RCC 7860 (cell line): ENCODE results near the gene KLB.
"Not testable (repeated sequence)": the region's sequence is repeated elsewhere in the genome, so short reads cannot be mapped to it uniquely, and the experiment has no call there.

Experiments
- DNase-seq: peaks from one replicate; pipeline ENCODE4 v3.0.0-alpha.2; 2015; ENCODE audit warnings: low spot score
- FAIRE-seq: peaks from 2 replicates; lab custom pipeline; 2012; peaks lifted over from hg19 to GRCh38; lab: Jason Lieb, UNC

KLB gene

GRCh38 chr4:39425297-39425696, 18.6 kb downstream of the KLB start:
- not testable (repeated sequence) for DNase-seq, FAIRE-seq

GRCh38 chr4:39426728-39427127, 20.0 kb downstream of the KLB start:
- DNase-seq (no peak), FAIRE-seq (no peak)

GRCh38 chr4:39427520-39428114, 20.9 kb downstream of the KLB start:
- DNase-seq: no peak
- no peak for FAIRE-seq

- FAIRE-seq: no peak
- no peak for DNase-seq
Observed at GRCh38 chr4:39429476-39430334, 23.0 kb downstream of the KLB start.

GRCh38 chr4:39433878-39434492, 27.3 kb downstream of the KLB start:
- FAIRE-seq (no peak), DNase-seq (no peak)

GRCh38 chr4:39435659-39436563, 29.2 kb downstream of the KLB start:
- DNase-seq (no peak), FAIRE-seq (no peak)

- DNase-seq (no peak), FAIRE-seq (no peak)
Observed at GRCh38 chr4:39441593-39441992, 34.9 kb downstream of the KLB start.

GRCh38 chr4:39442998-39443397, 36.3 kb downstream of the KLB start:
- DNase-seq: no peak
- no peak for FAIRE-seq

GRCh38 chr4:39446483-39446841, 39.7 kb downstream of the KLB start:
- DNase-seq: no peak

GRCh38 chr4:39446842-39447573, 40.3 kb downstream of the KLB start:
- no peak for DNase-seq
- FAIRE-seq: no peak

More at GRCh38 chr4:39446483-39446841, 39.7 kb downstream of the KLB start:
- FAIRE-seq: no peak

- peak; percentile 76 for FAIRE-seq
Observed at GRCh38 chr4:39450618-39451017, 43.9 kb downstream of the KLB start.

GRCh38 chr4:39451423-39452023, 44.8 kb downstream of the KLB start:
- no peak for DNase-seq
- no peak for FAIRE-seq

More at GRCh38 chr4:39450618-39451017, 43.9 kb downstream of the KLB start:
- DNase-seq: peak; percentile 40

GRCh38 chr4:39452153-39452859, 45.6 kb downstream of the KLB start:
- DNase-seq (no peak), FAIRE-seq (no peak)

- no peak for DNase-seq
- no peak for FAIRE-seq
Observed at GRCh38 chr4:39452860-39453587, 46.3 kb downstream of the KLB start.

GRCh38 chr4:39453738-39454137, 47.0 kb downstream of the KLB start:
- DNase-seq: no peak

GRCh38 chr4:39455486-39455885, 48.8 kb downstream of the KLB start:
- FAIRE-seq (no peak), DNase-seq (no peak)

More at GRCh38 chr4:39453738-39454137, 47.0 kb downstream of the KLB start:
- FAIRE-seq: no peak

GRCh38 chr4:39456946-39457763, 50.4 kb downstream of the KLB start:
- DNase-seq: no peak
- FAIRE-seq: no peak

GRCh38 chr4:39458161-39458504, 51.4 kb downstream of the KLB start:
- not testable (repeated sequence) for DNase-seq, FAIRE-seq
